ENCODE data around the gene NFATC1.

NFATC1 gene

GRCh38 chr18:79548077-79548450, 152.3 kb downstream of the NFATC1 start:
- Histone ChIP-seq H3K4me1 (ENCODE audit: control insufficient read depth in 1 of 2, insufficient read depth in 1 of 2, low read depth in 1 of 2, low read length in 1 of 2) (no peaks in the 10 kb centered on the region), H3K36me3 (no peaks in the 10 kb centered on the region), H3K27ac (no peak overlapping the region), H3K4me3 (ENCODE audit: low read depth in 1 of 2, low read length in 1 of 2) (no peak overlapping the region), H3K27me3 (peaks cover 18% of the 10 kb centered on the region), H3K9me3 (no peaks in the 10 kb centered on the region)
- no peak for TF ChIP-seq CTCF (IDR thresholded peaks at IDR 0.05)

- H3K4me1 ChIP-seq (ENCODE audit: control insufficient read depth in 1 of 2, insufficient read depth in 1 of 2, low read depth in 1 of 2, low read length in 1 of 2), result no peaks in the 10 kb centered on the region
- H3K4me3 ChIP-seq (ENCODE audit: low read depth in 1 of 2, low read length in 1 of 2), result no peak overlapping the region
These were observed 152.9 kb downstream of the NFATC1 start for GRCh38 chr18:79548621-79548985.

GRCh38 chr18:79548986-79549637, 153.4 kb downstream of the NFATC1 start:
- TF ChIP-seq CTCF (IDR thresholded peaks at IDR 0.05), result no peak
- H3K4me3 ChIP-seq (ENCODE audit: low read depth in 1 of 2, low read length in 1 of 2), result no peak overlapping the region
- no peaks in the 10 kb centered on the region for H3K9me3 ChIP-seq
- H3K27ac ChIP-seq, result no peak overlapping the region
- peaks cover 18% of the 10 kb centered on the region for H3K27me3 ChIP-seq
- H3K4me1 ChIP-seq (ENCODE audit: control insufficient read depth in 1 of 2, insufficient read depth in 1 of 2, low read depth in 1 of 2, low read length in 1 of 2), result no peaks in the 10 kb centered on the region
- H3K36me3 ChIP-seq, result no peaks in the 10 kb centered on the region

More at GRCh38 chr18:79548621-79548985, 152.9 kb downstream of the NFATC1 start:
- peaks cover 18% of the 10 kb centered on the region for H3K27me3 ChIP-seq
- no peak overlapping the region for H3K27ac ChIP-seq
- TF ChIP-seq CTCF (IDR thresholded peaks at IDR 0.05), result no peak
- H3K9me3 ChIP-seq, result no peaks in the 10 kb centered on the region
- H3K36me3 ChIP-seq, result no peaks in the 10 kb centered on the region

- TF ChIP-seq CTCF (IDR thresholded peaks at IDR 0.05), result no peak
- no peaks in the 10 kb centered on the region for H3K36me3 ChIP-seq
- no peak overlapping the region for H3K27ac ChIP-seq
- peaks cover 14% of the 10 kb centered on the region for H3K27me3 ChIP-seq
- no peak overlapping the region for H3K4me3 ChIP-seq (ENCODE audit: low read depth in 1 of 2, low read length in 1 of 2)
- H3K9me3 ChIP-seq, result no peaks in the 10 kb centered on the region
- H3K4me1 ChIP-seq (ENCODE audit: control insufficient read depth in 1 of 2, insufficient read depth in 1 of 2, low read depth in 1 of 2, low read length in 1 of 2), result no peaks in the 10 kb centered on the region
These were observed 153.9 kb downstream of the NFATC1 start for GRCh38 chr18:79549638-79550000.

- Histone ChIP-seq H3K27me3 (no peaks in the 10 kb centered on the region), H3K4me3 (ENCODE audit: low read depth in 1 of 2, low read length in 1 of 2) (no peak overlapping the region), H3K27ac (no peak overlapping the region), H3K4me1 (ENCODE audit: control insufficient read depth in 1 of 2, insufficient read depth in 1 of 2, low read depth in 1 of 2, low read length in 1 of 2) (no peaks in the 10 kb centered on the region), H3K36me3 (no peaks in the 10 kb centered on the region), H3K9me3 (no peaks in the 10 kb centered on the region)
- TF ChIP-seq CTCF (IDR thresholded peaks at IDR 0.05), result no peak
These were observed 156.5 kb downstream of the NFATC1 start for GRCh38 chr18:79552140-79552631.
